GM10266 (cell line): ENCODE results near the gene TMEM164.

Experiments used
- DNase-seq: peaks from one replicate; pipeline ENCODE4 v3.0.0; 2012; ENCODE audit errors: extremely low spot score
- CTCF ChIP-seq: IDR thresholded peaks from 2 replicates; pipeline ENCODE4 v1.5.1; 2012; ENCODE audit warnings: mild to moderate bottlenecking, low read depth; ENCODE audit not compliant: control insufficient read depth, insufficient read depth; ENCODE audit errors: missing control alignments

Gene TMEM164

DNA sequence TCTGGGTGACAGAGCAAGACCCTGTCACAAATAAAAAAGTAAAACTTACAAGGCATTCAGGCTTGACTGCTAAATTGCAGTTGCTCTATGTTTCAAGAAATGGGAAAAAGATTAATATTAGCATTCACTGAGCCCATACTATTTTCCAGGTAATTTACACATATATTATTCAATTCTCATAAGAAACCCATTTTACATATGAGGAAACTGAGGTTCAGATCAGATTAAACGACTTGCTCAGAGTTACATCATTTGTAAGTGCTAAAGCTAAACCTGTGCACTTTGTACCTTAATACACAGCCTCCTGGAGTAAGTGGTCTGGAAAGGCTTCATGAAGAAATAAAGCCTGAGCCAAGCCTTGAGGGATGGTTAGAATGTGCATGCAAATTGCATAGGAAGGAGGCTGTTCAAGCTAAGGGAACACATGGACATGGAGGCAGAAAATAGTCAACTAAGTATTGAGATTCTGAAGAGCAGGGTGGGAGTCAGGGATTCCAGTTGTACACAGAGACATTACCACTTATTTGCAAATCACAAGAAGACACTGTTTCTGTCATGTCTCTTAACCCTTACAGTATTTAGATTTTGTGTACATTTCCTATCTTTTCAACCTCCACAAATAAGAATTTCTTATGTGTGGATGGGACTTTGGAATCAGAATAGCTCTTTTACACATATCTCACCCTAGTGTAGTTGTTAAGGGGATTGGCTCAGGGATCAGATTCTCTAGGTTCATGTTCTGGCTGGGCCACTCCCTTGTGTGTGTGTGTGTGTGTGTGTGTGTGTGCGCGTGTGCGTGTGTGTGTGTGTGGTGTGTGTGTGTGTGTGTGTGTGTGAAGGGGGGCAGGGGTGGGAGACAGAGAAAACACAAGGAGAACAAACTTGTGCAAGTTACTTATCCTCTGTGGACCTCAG, 113.4 kb downstream of the TMEM164 start:
- no peak for DNase-seq
- TF ChIP-seq CTCF: no peak

- no peak for TF ChIP-seq CTCF
- no peak for DNase-seq
Observed at GRCh38 chrX:110118530-110118929, 115.6 kb downstream of the TMEM164 start.

- DNase-seq: no peak
- no peak for TF ChIP-seq CTCF
Observed at GRCh38 chrX:110119480-110119879, 116.6 kb downstream of the TMEM164 start.

GRCh38 chrX:110120025-110120424, 117.1 kb downstream of the TMEM164 start:
- TF ChIP-seq CTCF: no peak
- no peak for DNase-seq

DNA sequence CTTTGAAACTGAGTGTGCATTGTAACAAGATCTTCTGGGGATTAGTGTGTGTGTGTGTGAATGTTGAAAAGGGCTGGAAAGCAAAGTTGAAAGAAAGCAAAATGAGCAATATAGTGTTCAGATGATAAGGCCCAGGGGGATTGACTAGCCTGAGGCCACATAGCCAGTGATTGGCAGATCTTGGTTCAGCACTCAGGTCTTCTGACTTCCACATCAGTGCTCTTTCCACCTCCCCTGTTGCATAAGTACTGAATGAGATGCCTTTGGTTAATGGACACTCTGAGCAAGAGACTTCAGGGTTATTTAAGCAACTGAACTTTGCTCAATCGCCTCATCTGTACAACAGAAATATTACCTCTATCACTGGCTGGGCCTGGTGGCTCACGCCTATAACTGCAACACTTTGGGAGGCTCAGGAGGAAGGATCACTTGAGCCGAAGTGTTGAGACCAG, 120.4 kb downstream of the TMEM164 start:
- no peak for DNase-seq
- no peak for TF ChIP-seq CTCF

- no peak for DNase-seq
- TF ChIP-seq CTCF: no peak
Observed at GRCh38 chrX:110125446-110126162, 122.7 kb downstream of the TMEM164 start.

- no peak for TF ChIP-seq CTCF
- no peak for DNase-seq
Observed at GRCh38 chrX:110131031-110131430, 128.1 kb downstream of the TMEM164 start.
